HG03575 (cell line): ENCODE results near the gene CD302.
"Not testable (repeated sequence)": the region's sequence is repeated elsewhere in the genome, so short reads cannot be mapped to it uniquely, and the experiment has no call there.

Source experiments
- ATAC-seq: cut with Tn5 transposase; IDR thresholded peaks from one replicate; pipeline ENCODE4 v1.9.1; 2021; ENCODE audit not compliant: unreplicated experiment, insufficient number of reproducible peaks, low FRiP score; ENCODE audit errors: extremely low read depth

CD302 gene

DNA sequence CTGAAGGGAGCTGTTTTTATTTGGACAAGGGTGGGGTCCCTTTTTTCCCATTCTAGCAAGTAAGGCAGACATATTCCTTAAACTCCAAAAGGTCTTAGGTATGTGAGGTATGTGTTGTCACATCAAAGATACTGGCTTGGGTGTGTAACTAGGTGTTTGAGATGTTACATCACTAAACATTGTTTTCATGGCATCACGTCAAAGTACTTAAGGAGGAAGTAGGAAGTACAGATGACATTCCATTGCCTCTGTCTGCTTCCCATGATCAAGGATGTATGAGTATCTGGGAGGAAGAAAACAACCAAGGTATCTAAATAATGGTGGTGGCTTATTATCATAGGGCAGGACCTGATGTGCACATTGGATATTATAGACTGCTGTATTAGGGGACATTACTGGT, 39.3 kb downstream of the CD302 start:
- no peak for ATAC-seq

GRCh38 chr2:159758239-159758638, 39.8 kb downstream of the CD302 start:
- no peak for ATAC-seq

GRCh38 chr2:159755788-159756187, 42.2 kb downstream of the CD302 start:
- ATAC-seq: no peak

DNA sequence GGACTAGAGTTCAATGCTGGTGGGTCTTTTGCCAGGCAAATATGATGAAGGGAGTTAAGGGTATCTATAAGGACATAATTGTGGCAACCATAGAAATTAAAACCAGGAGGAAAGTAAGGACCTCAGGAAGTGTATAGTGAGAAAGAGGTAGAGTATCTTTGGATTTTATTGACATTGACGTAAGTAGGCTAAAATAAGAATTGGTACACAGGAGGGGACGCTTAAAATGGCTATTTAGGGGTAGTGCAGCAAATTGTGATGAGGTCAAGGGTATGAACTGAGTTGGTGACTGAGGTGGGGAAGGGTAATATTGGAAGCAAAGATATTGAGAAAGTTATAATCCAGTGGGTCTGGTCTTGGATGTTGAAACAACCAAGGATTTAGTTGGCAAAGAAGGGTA, 43.0 kb downstream of the CD302 start:
- no peak for ATAC-seq

- ATAC-seq: no peak
Observed at GRCh38 chr2:159753797-159754196, 44.2 kb downstream of the CD302 start.

DNA sequence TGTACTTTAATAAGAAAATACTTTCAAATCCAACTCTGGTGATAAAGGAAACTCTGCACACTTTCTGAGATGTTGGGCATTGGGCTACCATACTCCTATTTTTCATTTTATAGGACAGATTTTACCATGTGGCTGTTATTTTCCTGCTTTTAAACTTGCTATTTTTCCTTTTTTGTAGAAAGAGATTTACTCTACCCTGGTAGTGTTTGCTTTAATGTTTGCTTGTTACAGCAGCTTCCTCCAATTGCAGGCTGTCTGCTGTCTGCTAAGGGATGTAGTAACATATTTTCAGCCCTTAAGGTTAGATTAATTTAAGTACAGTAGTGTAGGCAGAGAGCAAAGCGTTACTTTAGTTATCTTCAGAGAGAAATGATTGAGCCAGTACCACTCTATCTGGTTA, 47.1 kb downstream of the CD302 start:
- no peak for ATAC-seq

DNA sequence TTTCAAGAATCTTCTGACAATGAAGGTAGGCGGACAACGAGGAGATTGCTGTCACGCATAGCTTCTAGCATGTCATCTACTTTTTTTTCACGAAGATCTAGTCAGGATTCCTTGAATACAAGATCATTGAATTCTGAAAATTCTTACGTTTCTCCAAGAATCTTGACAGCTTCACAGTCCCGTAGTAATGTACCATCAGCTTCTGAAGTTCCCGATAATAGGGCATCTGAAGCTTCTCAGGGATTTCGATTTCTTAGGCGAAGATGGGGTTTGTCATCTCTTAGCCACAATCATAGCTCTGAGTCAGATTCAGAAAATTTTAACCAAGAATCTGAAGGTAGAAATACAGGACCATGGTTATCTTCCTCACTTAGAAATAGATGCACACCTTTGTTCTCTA, 49.9 kb downstream of the CD302 start:
- no peak for ATAC-seq

DNA sequence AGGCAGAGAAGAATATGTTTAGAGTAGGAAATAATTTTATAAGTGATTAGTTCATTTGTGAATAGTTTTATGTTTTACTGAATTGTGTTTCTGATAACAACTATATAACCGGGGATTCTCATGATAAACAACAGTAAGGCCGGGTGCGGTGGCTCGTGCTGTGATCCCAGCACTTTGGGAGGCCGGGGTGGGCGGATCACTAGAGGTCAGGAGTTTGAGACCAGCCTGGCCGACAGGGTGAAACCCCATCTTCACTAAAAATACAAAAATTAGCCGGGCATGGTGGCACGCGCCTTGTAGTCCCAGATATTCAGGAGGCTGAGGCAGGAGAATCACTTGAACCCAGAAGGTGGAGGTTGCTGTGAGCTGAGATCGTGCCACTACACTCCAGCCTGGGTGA, 52.8 kb downstream of the CD302 start:
- ATAC-seq: not testable (repeated sequence)

- no peak for ATAC-seq
Observed at GRCh38 chr2:159744363-159744762, 53.6 kb downstream of the CD302 start.

GRCh38 chr2:159742846-159743245, 55.2 kb downstream of the CD302 start:
- ATAC-seq: no peak

- no peak for ATAC-seq
Observed at GRCh38 chr2:159738509-159739390, 59.3 kb downstream of the CD302 start.

- ATAC-seq: no peak
Observed at GRCh38 chr2:159737917-159738296, 60.1 kb downstream of the CD302 start.

GRCh38 chr2:159737292-159737916, 60.6 kb downstream of the CD302 start:
- no peak for ATAC-seq

- no peak for ATAC-seq
Observed at GRCh38 chr2:159736048-159736447, 62.0 kb downstream of the CD302 start.

DNA sequence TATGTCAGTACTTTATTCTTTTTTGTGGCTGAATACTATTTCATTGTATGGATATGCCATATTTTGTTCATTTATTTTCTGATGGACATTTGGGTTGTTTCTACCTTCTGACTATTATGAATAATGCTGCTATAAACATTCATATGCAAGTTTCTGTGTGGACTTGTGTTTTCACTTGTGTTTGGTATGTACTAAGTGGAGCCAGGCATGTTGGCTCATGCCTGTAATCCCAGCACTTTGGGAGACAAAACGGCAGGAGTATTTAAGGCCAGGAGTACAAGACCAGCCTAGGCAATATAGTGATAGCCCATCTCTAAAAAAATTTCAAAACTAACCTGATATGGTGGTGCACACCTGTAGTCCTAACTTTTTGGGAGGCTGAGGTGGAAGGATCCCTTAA, 62.4 kb downstream of the CD302 start:
- ATAC-seq: no peak

GRCh38 chr2:159728629-159729028, 69.4 kb downstream of the CD302 start:
- ATAC-seq: no peak

- ATAC-seq: no peak
Observed at GRCh38 chr2:159725713-159726112, 72.3 kb downstream of the CD302 start.

DNA sequence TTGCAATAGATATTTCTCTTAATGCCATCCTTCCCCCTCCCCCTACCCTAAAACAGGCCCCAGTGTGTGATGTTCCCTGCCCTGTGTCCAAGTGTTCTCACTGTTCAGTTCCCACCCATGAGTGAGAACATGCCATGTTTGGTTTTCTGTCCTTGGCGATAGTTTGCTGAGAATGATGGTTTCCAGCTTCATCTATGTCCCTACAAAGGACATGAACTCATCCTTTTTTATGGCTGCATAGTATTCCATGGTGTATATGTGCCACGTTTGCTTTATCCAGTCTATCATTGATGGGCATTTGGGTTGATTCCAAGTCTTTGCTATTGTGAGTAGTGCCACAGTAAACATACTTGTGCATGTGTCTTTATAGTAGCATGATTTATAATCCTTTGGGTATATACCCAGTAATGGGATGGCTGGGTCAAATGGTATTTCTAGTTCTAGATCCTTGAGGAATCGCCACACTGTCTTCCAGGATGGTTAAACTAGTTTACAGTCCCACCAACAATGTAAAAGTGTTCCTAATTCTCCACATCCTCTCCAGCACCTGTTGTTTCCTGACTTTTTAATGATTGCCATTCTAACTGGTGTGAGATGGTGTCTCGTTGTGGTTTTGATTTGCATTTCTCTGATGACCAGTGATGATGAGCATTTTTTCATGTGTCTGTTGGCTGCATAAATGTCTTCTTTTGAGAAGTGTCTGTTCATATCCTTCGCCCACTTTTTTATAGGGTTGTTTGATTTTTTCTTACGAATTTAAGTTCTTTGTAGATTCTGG, 73.0 kb downstream of the CD302 start:
- ATAC-seq: not testable (repeated sequence)

- no peak for ATAC-seq
Observed at GRCh38 chr2:159722580-159722979, 75.4 kb downstream of the CD302 start.

- ATAC-seq: no peak
Observed at GRCh38 chr2:159720676-159721075, 77.3 kb downstream of the CD302 start.
